PC-3 (cell line): ENCODE results near the gene EPB41.

Experiments
- EZH2phosphoT487 ChIP-seq: fragments of 300-600 bp; sonication (generic); IDR thresholded peaks from 2 replicates; pipeline ENCODE4 v1.6.1; 2018; ENCODE audit warnings: mild to moderate bottlenecking, antibody characterized with exemption, low read length, borderline replicate concordance
- TF ChIP-seq, protein P1 (sequence below): fragments of 300-600 bp; sonication (generic); conservative IDR thresholded peaks from 2 replicates; pipeline ENCODE4 v1.5.1; 2017; ENCODE audit warnings: antibody characterized with exemption, low read depth, mild to moderate bottlenecking, low read length

GRCh38 chr1:29043274-29043965, 129.1 kb downstream of the EPB41 start:
- TF ChIP-seq, protein P1, sequence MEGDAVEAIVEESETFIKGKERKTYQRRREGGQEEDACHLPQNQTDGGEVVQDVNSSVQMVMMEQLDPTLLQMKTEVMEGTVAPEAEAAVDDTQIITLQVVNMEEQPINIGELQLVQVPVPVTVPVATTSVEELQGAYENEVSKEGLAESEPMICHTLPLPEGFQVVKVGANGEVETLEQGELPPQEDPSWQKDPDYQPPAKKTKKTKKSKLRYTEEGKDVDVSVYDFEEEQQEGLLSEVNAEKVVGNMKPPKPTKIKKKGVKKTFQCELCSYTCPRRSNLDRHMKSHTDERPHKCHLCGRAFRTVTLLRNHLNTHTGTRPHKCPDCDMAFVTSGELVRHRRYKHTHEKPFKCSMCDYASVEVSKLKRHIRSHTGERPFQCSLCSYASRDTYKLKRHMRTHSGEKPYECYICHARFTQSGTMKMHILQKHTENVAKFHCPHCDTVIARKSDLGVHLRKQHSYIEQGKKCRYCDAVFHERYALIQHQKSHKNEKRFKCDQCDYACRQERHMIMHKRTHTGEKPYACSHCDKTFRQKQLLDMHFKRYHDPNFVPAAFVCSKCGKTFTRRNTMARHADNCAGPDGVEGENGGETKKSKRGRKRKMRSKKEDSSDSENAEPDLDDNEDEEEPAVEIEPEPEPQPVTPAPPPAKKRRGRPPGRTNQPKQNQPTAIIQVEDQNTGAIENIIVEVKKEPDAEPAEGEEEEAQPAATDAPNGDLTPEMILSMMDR, result no peak
- TF ChIP-seq EZH2phosphoT487, result no peak
